ENCODE data around the gene NFIA.

NFIA gene

GRCh38 chr1:61190153-61190552 lies 107.8 kb downstream of the NFIA start:
- no peak for DNase-seq

GRCh38 chr1:61190618-61191432 lies 108.5 kb downstream of the NFIA start:
- DNase-seq: no peak

GRCh38 chr1:61191433-61191720 lies 109.0 kb downstream of the NFIA start:
- DNase-seq: no peak

GRCh38 chr1:61192663-61193330 lies 110.4 kb downstream of the NFIA start:
- DNase-seq: no peak

DNA sequence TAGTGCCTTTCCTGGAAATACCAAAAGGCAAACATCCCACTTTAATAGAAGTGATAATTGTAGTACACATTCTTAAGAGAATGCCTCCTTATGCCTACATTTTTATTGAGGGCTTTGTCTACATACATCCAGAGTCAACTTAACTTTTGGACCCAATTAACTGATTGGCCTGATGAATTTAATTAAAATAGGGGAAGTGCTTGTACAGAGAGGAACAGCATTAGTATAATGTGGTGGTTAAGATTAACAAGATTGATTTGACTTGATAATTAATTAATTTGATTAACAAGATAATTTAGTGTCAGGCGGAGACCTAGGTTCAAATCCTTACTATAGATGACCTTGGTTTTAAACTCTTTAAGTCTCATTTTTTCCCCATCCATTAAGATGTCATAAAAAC lies 111.4 kb downstream of the NFIA start:
- DNase-seq: no peak

GRCh38 chr1:61198554-61198953 lies 116.2 kb downstream of the NFIA start:
- DNase-seq: no peak

DNA sequence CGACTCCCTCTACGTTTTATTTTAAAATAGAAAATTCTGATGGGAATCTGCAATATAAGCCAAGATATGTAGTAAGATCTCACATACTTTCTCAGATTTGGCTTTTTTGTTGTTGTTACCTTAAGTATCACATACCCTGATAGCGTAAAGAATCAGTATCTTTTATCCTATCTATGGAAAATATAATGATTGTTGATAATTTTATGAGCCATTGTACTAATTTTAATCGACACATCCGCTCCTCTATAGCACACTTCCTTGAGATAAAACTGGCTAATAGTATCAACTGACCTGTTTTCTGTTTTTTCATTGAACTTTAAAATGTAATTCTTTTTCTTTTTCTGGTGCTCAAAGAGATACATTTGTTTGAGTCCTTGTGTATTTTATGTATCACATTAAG lies 118.7 kb downstream of the NFIA start:
- DNase-seq: no peak

DNA sequence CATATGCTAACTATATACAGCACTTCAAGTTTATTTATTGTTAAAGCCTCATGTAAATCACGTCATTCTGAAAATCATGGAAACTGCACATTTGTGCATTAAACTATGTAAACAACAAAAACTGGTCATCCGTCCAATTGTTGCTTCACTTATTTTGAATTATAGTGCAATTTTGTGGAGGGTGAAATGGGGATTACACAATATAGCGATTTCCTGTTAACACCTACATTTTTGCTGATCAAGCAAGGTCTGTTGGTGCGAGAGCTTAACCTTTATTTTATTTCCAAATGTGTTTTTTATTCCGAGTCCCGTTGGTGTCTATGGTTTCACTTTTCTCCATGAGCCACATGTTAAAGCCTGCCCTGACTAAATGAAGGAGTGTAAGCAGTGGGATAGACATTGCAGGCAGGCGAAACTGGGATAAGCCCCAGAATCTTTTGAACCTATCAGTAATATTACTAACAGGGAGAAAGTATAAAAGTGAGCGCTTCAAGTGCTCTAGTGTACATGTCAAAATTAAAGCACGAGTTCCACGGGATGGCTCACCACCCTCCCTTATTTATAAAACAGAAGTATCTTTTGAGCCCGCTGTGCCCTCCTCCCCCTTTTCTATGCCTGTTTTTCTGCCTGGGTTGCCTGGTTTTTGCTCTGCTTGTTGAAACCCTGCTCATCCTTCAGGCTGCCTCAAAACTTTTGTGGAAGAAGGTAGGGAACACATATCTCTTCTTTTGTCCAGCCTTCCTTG lies 120.7 kb downstream of the NFIA start:
- DNase-seq: no peak

DNA sequence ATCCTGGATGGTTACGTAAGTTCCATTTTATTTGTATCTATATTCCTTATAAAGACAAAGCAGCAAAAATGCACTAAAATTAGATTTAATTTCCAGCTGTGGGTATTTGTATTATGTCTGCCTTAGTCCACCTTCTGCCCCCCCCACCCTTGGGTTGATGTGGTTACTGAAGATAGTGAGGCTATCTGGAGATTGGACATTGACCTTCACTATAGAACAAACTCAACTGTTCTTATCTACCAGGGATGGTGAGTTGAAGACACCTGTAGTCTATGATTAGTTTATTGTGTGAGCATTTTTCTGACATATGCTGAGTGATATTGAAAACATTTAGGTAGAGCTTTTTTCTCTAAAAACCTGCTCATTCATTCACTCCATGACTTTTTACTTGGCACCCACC lies 122.2 kb downstream of the NFIA start:
- DNase-seq: no peak

DNA sequence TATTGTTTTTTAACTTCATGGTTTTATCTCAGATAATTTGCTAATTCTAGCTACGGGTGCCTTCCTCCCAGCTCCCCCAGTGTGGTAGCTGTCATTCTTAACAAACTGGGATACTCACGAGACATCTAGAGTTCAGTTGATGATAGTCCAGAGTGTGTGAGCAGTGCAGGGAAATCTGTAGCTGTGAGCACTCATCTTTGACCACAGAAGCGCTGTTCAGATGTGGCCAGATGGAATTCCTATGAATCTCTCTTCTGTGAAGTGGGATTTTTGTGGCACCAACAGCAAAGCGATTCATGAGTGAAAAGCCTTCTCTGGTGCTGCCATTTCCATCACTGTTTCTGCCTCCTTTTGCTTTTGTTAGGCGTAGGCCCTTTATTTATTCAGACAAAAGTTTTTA lies 125.1 kb downstream of the NFIA start:
- no peak for DNase-seq

GRCh38 chr1:61208172-61208571 lies 125.8 kb downstream of the NFIA start:
- DNase-seq: no peak

GRCh38 chr1:61208831-61209230 lies 126.5 kb downstream of the NFIA start:
- no peak for DNase-seq

- no peak for DNase-seq
Measured at GRCh38 chr1:61210435-61211154, 128.2 kb downstream of the NFIA start.

- DNase-seq: no peak
Measured at GRCh38 chr1:61213245-61214011, 131.1 kb downstream of the NFIA start.

DNA sequence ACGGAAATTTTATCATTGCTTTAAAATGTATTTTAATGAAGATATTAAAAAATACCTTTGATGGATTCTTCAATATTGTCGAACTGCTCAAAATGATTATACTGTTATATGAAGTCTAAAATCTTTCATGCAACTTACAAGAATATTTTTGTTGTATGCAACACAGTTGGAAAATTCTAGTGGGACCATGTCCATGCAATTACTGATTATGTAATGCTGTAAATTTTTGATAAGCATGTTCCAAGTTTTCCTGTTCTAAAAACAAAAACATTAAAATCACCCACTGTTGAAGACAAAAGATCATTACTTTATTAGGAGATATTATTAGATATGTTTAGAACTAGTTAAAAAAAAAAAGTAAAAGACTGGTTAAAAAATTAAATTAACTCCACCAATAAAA lies 132.8 kb downstream of the NFIA start:
- no peak for DNase-seq

- no peak for DNase-seq
Measured at GRCh38 chr1:61215676-61216289, 133.4 kb downstream of the NFIA start.

- DNase-seq: no peak
Measured at GRCh38 chr1:61220536-61220935, 138.2 kb downstream of the NFIA start.

DNA sequence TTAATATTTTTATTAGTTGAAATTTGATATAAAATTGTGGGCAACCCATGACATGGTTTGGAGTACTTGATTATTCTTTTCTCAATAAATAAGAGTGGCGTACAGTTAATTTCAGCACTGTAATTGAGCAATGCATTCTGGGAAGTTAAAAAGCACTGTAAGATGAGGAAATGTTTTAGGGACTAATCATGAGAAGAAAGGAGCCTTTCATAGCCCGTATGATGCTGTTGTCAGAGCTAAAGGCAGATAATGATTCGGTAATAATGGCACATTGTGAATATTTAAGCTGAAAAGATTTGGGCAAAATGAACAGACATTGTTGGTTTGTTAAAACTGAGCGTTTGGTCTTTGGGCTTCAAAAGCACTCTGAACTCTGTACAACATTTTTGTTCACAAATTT lies 139.3 kb downstream of the NFIA start:
- DNase-seq: no peak

DNA sequence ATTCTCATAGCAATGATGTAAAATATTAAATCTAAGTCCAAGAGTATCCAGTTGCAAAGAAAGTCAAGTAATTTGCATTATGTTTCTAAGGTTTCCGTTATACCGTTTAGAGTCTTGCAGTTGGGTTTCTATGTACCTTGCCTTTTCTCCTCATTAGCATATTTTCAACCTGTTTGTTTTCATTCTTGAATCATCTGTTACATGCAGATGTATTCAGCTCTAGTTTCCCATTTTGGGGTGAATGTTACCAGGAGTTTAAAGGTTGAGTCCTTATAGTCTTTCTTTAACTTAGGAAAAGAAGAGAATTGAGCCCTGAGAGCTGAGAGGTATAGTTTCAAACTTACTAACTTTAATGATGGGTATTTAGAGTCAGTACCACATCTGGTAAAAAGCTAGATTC lies 139.9 kb downstream of the NFIA start:
- no peak for DNase-seq

DNA sequence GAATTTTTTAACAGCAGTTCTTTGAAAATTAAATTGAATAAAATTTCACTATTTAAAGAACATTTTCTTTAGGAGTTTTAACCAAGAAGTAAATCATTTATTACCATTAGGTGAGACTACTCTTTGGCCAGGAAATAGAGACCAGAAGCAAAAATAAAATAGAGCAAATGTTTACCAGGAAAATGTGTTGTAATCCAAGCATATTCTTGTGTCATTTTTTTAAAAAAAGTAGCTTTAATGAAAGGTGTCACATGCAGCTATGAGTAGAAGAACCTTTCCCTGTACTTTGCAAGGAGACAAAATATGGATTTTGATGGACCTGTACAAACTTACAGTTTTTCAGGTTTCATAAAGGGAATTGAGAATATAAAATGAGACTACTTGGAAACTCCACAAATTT lies 140.8 kb downstream of the NFIA start:
- no peak for DNase-seq

GRCh38 chr1:61224609-61225008 lies 142.2 kb downstream of the NFIA start:
- no peak for DNase-seq

DNA sequence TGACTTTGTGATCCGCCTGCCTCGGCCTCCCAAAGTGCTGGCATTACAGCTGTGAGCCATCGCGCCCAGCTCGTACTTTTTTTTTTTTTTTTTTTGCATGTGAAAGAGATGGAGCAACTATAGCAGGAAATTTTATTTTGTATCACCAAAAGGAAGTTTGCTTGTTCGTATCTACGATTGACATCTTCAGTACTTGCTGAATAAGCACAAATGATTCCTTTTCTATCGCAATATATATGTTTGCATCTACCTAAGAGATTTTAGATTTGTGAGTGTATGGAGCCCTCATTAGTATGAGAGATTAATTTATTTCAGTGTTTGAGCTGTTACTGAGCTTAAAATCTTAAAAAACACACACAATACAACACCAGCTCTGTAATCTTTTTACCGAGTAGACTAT lies 143.1 kb downstream of the NFIA start:
- DNase-seq: no peak
